HG03108 (cell line): Measurements from ENCODE around the gene PHOX2A.
"Not testable (repeated sequence)": the region's sequence is repeated elsewhere in the genome, so short reads cannot be mapped to it uniquely, and the experiment has no call there.

Experiments used
- ATAC-seq: cut with Tn5 transposase; IDR thresholded peaks from one replicate; pipeline ENCODE4 v1.9.1; 2021; ENCODE audit warnings: moderate library complexity; ENCODE audit not compliant: unreplicated experiment

The PHOX2A gene

GRCh38 chr11:72244060-72244360, at the start of gene PHOX2A:
Gene PHOX2A, minus strand, starts transcription at chr11:72244176. Its CDS starts 172 bp downstream, at chr11:72244004.
- no peak for ATAC-seq

- ATAC-seq = no peak
Observed at GRCh38 chr11:72293391-72293790, 49.4 kb upstream of the PHOX2A start.

- no peak for ATAC-seq
Observed at GRCh38 chr11:72292106-72292785, 48.3 kb upstream of the PHOX2A start.

GRCh38 chr11:72290741-72291140, 46.8 kb upstream of the PHOX2A start:
- ATAC-seq = not testable (repeated sequence)

- ATAC-seq = no peak
Observed at GRCh38 chr11:72287293-72287692, 43.3 kb upstream of the PHOX2A start.

GRCh38 chr11:72283947-72284346, 40.0 kb upstream of the PHOX2A start:
- no peak for ATAC-seq

GRCh38 chr11:72280726-72281315, 36.8 kb upstream of the PHOX2A start:
- no peak for ATAC-seq

- no peak for ATAC-seq
Observed at GRCh38 chr11:72280037-72280436, 36.1 kb upstream of the PHOX2A start.

- no peak for ATAC-seq
Observed at GRCh38 chr11:72278905-72279304, 34.9 kb upstream of the PHOX2A start.

- no peak for ATAC-seq
Observed at GRCh38 chr11:72274435-72274834, 30.5 kb upstream of the PHOX2A start.

- ATAC-seq = no peak
Observed at GRCh38 chr11:72271980-72272379, 28.0 kb upstream of the PHOX2A start.

- ATAC-seq = no peak
Observed at GRCh38 chr11:72267956-72268617, 24.1 kb upstream of the PHOX2A start.

GRCh38 chr11:72266960-72267359, 23.0 kb upstream of the PHOX2A start:
- not testable (repeated sequence) for ATAC-seq

- no peak for ATAC-seq
Observed at GRCh38 chr11:72265951-72266350, 22.0 kb upstream of the PHOX2A start.

GRCh38 chr11:72263361-72263760, 19.4 kb upstream of the PHOX2A start:
- no peak for ATAC-seq

- ATAC-seq = no peak
Observed at GRCh38 chr11:72260574-72260973, 16.6 kb upstream of the PHOX2A start.

- no peak for ATAC-seq
Observed at GRCh38 chr11:72259490-72259889, 15.5 kb upstream of the PHOX2A start.

GRCh38 chr11:72257570-72257969, 13.6 kb upstream of the PHOX2A start:
- ATAC-seq = no peak

GRCh38 chr11:72254299-72254993, 10.5 kb upstream of the PHOX2A start:
- no peak for ATAC-seq

- ATAC-seq = no peak
Observed at GRCh38 chr11:72253392-72253791, 9.4 kb upstream of the PHOX2A start.

GRCh38 chr11:72251614-72252013, 7.6 kb upstream of the PHOX2A start:
- ATAC-seq = no peak
